Measurements from ENCODE around the gene PARD6G.

Gene PARD6G

DNA sequence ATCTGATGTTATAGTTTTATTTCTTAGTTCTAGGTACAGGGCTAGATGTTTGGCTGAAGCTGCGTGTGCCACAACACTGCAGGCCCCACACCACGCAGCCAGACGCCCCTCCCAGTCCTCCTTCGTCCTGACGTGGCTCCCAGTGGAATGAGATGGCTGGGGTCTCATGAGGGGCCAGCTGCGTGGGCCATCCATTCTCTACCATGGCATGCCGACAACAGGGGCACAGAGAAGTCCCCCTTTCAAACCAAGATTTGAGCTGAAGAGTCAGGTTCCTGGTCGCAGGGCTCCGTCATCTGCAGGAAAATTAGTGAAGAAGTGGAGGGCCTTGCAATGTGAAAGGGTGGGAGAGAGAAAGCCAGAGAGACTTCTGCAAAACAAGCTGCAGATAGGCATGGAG is 64.5 kb downstream of the PARD6G start:
- no peaks in the 10 kb centered on the region for H3F3A ChIP-seq (ENCODE audit: insufficient read depth, low read length)
- H3K79me2 ChIP-seq (ENCODE audit: insufficient read depth, low read length) = no peaks in the 10 kb centered on the region
- no peaks in the 10 kb centered on the region for H3K9me2 ChIP-seq (ENCODE audit: low read depth, low read length)
- no peaks in the 10 kb centered on the region for H3K9me3 ChIP-seq (ENCODE audit: low read length)
- TF ChIP-seq CTCF (IDR thresholded peaks at IDR 0.05; ENCODE audit: low read length) (no peak), EZH2 (IDR thresholded peaks at IDR 0.05; ENCODE audit: borderline replicate concordance, low read length) (no peak)
- H3K4me3 ChIP-seq (ENCODE audit: low read depth, low read length, poor library complexity, severe bottlenecking) = no peak overlapping the region
- H3K27me3 ChIP-seq (ENCODE audit: insufficient read depth, low read length) = peaks cover 14% of the 10 kb centered on the region
- H3K4me2 ChIP-seq (ENCODE audit: low read length) = no peak overlapping the region
- H3K27ac ChIP-seq (ENCODE audit: low read depth, low read length, poor library complexity, severe bottlenecking) = no peak overlapping the region
- H3K4me1 ChIP-seq (ENCODE audit: insufficient read depth, low read length, severe bottlenecking) = no peaks in the 10 kb centered on the region
- no peaks in the 10 kb centered on the region for H4K20me1 ChIP-seq (ENCODE audit: insufficient read depth, low read length)
- H3K9ac ChIP-seq (ENCODE audit: low read length) = no peak overlapping the region
- H3K36me3 ChIP-seq (ENCODE audit: insufficient read depth, low read length) = no peaks in the 10 kb centered on the region
- no peak overlapping the region for H2AFZ ChIP-seq (ENCODE audit: low read length)

- Histone ChIP-seq H3K9me2 (ENCODE audit: low read depth, low read length) (no peaks in the 10 kb centered on the region), H3K4me3 (ENCODE audit: low read depth, low read length, poor library complexity, severe bottlenecking) (no peak overlapping the region), H3K36me3 (ENCODE audit: insufficient read depth, low read length) (no peaks in the 10 kb centered on the region), H4K20me1 (ENCODE audit: insufficient read depth, low read length) (no peaks in the 10 kb centered on the region), H3K79me2 (ENCODE audit: insufficient read depth, low read length) (no peaks in the 10 kb centered on the region), H3F3A (ENCODE audit: insufficient read depth, low read length) (no peaks in the 10 kb centered on the region), H3K9me3 (ENCODE audit: low read length) (no peaks in the 10 kb centered on the region), H3K4me2 (ENCODE audit: low read length) (no peak overlapping the region), H2AFZ (ENCODE audit: low read length) (no peak overlapping the region), H3K27me3 (ENCODE audit: insufficient read depth, low read length) (peaks cover 14% of the 10 kb centered on the region), H3K27ac (ENCODE audit: low read depth, low read length, poor library complexity, severe bottlenecking) (no peak overlapping the region), H3K9ac (ENCODE audit: low read length) (no peak overlapping the region), H3K4me1 (ENCODE audit: insufficient read depth, low read length, severe bottlenecking) (no peaks in the 10 kb centered on the region)
- TF ChIP-seq CTCF (IDR thresholded peaks at IDR 0.05; ENCODE audit: low read length) = no peak
Measured at GRCh38 chr18:80181642-80182461, 65.5 kb downstream of the PARD6G start.

- Histone ChIP-seq H4K20me1 (ENCODE audit: insufficient read depth, low read length) (no peaks in the 10 kb centered on the region), H3K27me3 (ENCODE audit: insufficient read depth, low read length) (peaks cover 14% of the 10 kb centered on the region), H3K27ac (ENCODE audit: low read depth, low read length, poor library complexity, severe bottlenecking) (no peak overlapping the region), H3K4me3 (ENCODE audit: low read depth, low read length, poor library complexity, severe bottlenecking) (no peak overlapping the region), H3K9me3 (ENCODE audit: low read length) (no peaks in the 10 kb centered on the region), H3K4me2 (ENCODE audit: low read length) (no peak overlapping the region), H3K9ac (ENCODE audit: low read length) (no peak overlapping the region), H3K9me2 (ENCODE audit: low read depth, low read length) (no peaks in the 10 kb centered on the region), H3K36me3 (ENCODE audit: insufficient read depth, low read length) (no peaks in the 10 kb centered on the region), H3F3A (ENCODE audit: insufficient read depth, low read length) (no peaks in the 10 kb centered on the region), H3K79me2 (ENCODE audit: insufficient read depth, low read length) (no peaks in the 10 kb centered on the region), H2AFZ (ENCODE audit: low read length) (no peak overlapping the region), H3K4me1 (ENCODE audit: insufficient read depth, low read length, severe bottlenecking) (no peaks in the 10 kb centered on the region)
- TF ChIP-seq EZH2 (IDR thresholded peaks at IDR 0.05; ENCODE audit: borderline replicate concordance, low read length) (no peak), CTCF (IDR thresholded peaks at IDR 0.05; ENCODE audit: low read length) (no peak)
Measured at GRCh38 chr18:80180778-80181564, 66.3 kb downstream of the PARD6G start.

Measured in OCI-LY1 (cell line).